B cell (primary cell): ENCODE measurements around the gene LUC7L. TPM values are rescaled to one million over a fixed set of nuclear protein-coding genes. Genes with fewer than 3 reads are reported as not detected.

Experiments used
- ATAC-seq: fragments of 200-7000 bp; cut with Tn5 transposase; one replicate; pipeline ENCODE4 v1.10.0; 2021; ENCODE audit warnings: low read depth, mild to moderate bottlenecking, moderate number of reproducible peaks, moderate library complexity
- CTCF ChIA-PET: fragments of 350-600 bp; sonication (Branson Sonifier 250); formaldehyde crosslinking; loops from one replicate; lab custom pipeline; 2021; ENCODE audit warnings: antibody characterized with exemption, inconsistent platforms; lab: Charles Lee
- POLR2A ChIA-PET: fragments of 350-600 bp; sonication (Branson Sonifier 250); formaldehyde crosslinking; loops from one replicate; lab custom pipeline; 2021; ENCODE audit warnings: antibody characterized with exemption; lab: Charles Lee
- DNase-seq: peaks from one replicate; pipeline ENCODE4 v3.0.0; 2013
- H2AFZ ChIP-seq: 2 replicates; pipeline ENCODE4 v1.6.1; 2012; ENCODE audit warnings: mild to moderate bottlenecking, low read depth, low read length; ENCODE audit not compliant: insufficient read depth, poor library complexity, severe bottlenecking
- H3K27ac ChIP-seq, 2 donors: 1 replicate in 1 of 2; 2 replicates in 1 of 2; pipeline ENCODE4 v1.5.1; 2012 to 2013; ENCODE audit warnings: low read length in 2 of 2, mild to moderate bottlenecking in 2 of 2, moderate library complexity in 1 of 2
- H3K27me3 ChIP-seq, 4 experiments: fragments of 200-600 bp in 1 of 4; sonication (generic) in 1 of 4; replicated peaks in 1 of 4; 1 replicate in 2 of 4; 2 replicates in 2 of 4; pipeline versions ENCODE4 v1.6.1 to v1.7.0; 2013 to 2016; ENCODE audit warnings: low read length in 3 of 4, mild to moderate bottlenecking in 2 of 4, mixed read lengths in 1 of 4, moderate library complexity in 1 of 4; ENCODE audit not compliant: insufficient read depth in 4 of 4, control insufficient read depth in 3 of 4; ENCODE audit errors: control extremely low read depth in 1 of 4
- H3K36me3 ChIP-seq, 2 experiments: replicated peaks in 1 of 2; 1 replicate in 1 of 2; 2 replicates in 1 of 2; pipeline versions ENCODE4 v1.6.1 to v1.7.1; 2013; ENCODE audit warnings: low read length in 1 of 2; ENCODE audit not compliant: insufficient read depth in 2 of 2, control insufficient read depth in 1 of 2; ENCODE audit errors: control extremely low read depth in 1 of 2, extremely low read depth in 1 of 2
- H3K4me1 ChIP-seq, 2 donors: fragments of 200-600 bp in 1 of 2; sonication (generic) in 1 of 2; 1 replicate in 1 of 2; 2 replicates in 1 of 2; pipeline versions ENCODE4 v1.5.1 to v1.6.1; 2013 to 2017; ENCODE audit warnings: low read length in 2 of 2; ENCODE audit not compliant: control insufficient read depth in 2 of 2, insufficient read depth in 2 of 2
- H3K4me2 ChIP-seq: replicated peaks from 2 replicates; pipeline ENCODE3; 2012; ENCODE audit warnings: mild to moderate bottlenecking, low read depth, low read length; ENCODE audit not compliant: poor library complexity, severe bottlenecking
- H3K4me3 ChIP-seq, 5 experiments: fragments of 200-600 bp in 1 of 5; sonication (generic) in 1 of 5; 1 replicate in 3 of 5; 2 replicates in 2 of 5; pipeline versions ENCODE4 v1.5.1 to v1.7.0; 2011 to 2016; ENCODE audit warnings: low read length in 4 of 5, mild to moderate bottlenecking in 4 of 5, low read depth in 2 of 5, control low read depth in 1 of 5, moderate library complexity in 1 of 5; ENCODE audit not compliant: insufficient read depth in 1 of 5; ENCODE audit errors: control extremely low read depth in 1 of 5, extremely low read depth in 1 of 5
- H3K79me2 ChIP-seq: fragments of 200-600 bp; sonication (generic); one replicate; pipeline ENCODE4 v1.6.0; 2016; ENCODE audit warnings: low read length; ENCODE audit not compliant: control insufficient read depth, insufficient read depth
- H3K9ac ChIP-seq: fragments of 200-600 bp; sonication (generic); 2 replicates; pipeline ENCODE4 v1.6.1; 2017; ENCODE audit warnings: mild to moderate bottlenecking, low read length, moderate library complexity
- H3K9me3 ChIP-seq, 3 donors: one replicate each; pipeline versions ENCODE4 v1.6.1 to v1.7.1; 2013; ENCODE audit warnings: low read length in 2 of 3; ENCODE audit not compliant: control insufficient read depth in 2 of 3, insufficient read depth in 1 of 3; ENCODE audit errors: control extremely low read depth in 1 of 3
- H4K20me1 ChIP-seq: 2 replicates; pipeline ENCODE4 v1.6.0; 2012; ENCODE audit warnings: mild to moderate bottlenecking, low read length; ENCODE audit not compliant: insufficient read depth, control insufficient read depth, poor library complexity, severe bottlenecking
- H3K27ac Mint-ChIP-seq: one replicate; pipeline ENCODE4 v1.8.0; 2021; ENCODE audit warnings: mixed read lengths
- H3K27me3 Mint-ChIP-seq: one replicate; pipeline ENCODE4 v1.8.0; 2021; ENCODE audit warnings: mixed read lengths
- H3K4me1 Mint-ChIP-seq: one replicate; pipeline ENCODE4 v1.8.0; 2021; ENCODE audit warnings: mixed read lengths
- H3K4me3 Mint-ChIP-seq: one replicate; pipeline ENCODE4 v1.8.0; 2021; ENCODE audit warnings: mixed read lengths
- H3K9me3 Mint-ChIP-seq: one replicate; pipeline ENCODE4 v1.8.0; 2022; ENCODE audit warnings: mixed read lengths; ENCODE audit not compliant: insufficient read depth
- EZH2 ChIP-seq: IDR thresholded peaks from 2 replicates; pipeline ENCODE4 v1.6.1; 2012; ENCODE audit warnings: borderline replicate concordance, low read depth, mild to moderate bottlenecking, moderate library complexity, low read length; ENCODE audit not compliant: insufficient read depth, poor library complexity, severe bottlenecking
- WGBS: methylation state at CpG from one replicate; pipeline ENCODE4 v1.1.5; 2013; ENCODE audit warnings: missing lambda C conversion rate; ENCODE audit not compliant: insufficient coverage; 5-methylcytosine and 5-hydroxymethylcytosine counted together
- intact Hi-C: fragments of 100-400 bp; cut with micrococcal nuclease; formaldehyde crosslinking; loops from one replicate; pipeline ENCODE4 v1.10.0; 2022
- polyA plus RNA-seq: library from polyadenylated mRNA; depleted of rRNA; stranded (reverse); fragments of >200 nt; gene quantifications from 2 replicates; pipeline ENCODE4 v1.2.3, GENCODE V29; 2012
- total RNA-seq, 2 donors: library from RNA; stranded (reverse); fragments of 120-200 nt in 1 of 2; gene quantifications; 1 replicate in 1 of 2; 2 replicates in 1 of 2; pipeline versions ENCODE4 v1.2.3 to v1.2.4, GENCODE V29; 2013 to 2022
- TF ChIP-seq, protein P1 (sequence below): fragments of 200-600 bp; IDR thresholded peaks from one replicate; pipeline ENCODE4 v1.8.0; 2022; ENCODE audit warnings: antibody characterized with exemption, mild to moderate bottlenecking

The LUC7L gene
- total and polyA plus RNA-seq, 2 donors (not counting 1 experiment from before 2014, with no cell fraction given), result 148 to 181 TPM

DNA sequence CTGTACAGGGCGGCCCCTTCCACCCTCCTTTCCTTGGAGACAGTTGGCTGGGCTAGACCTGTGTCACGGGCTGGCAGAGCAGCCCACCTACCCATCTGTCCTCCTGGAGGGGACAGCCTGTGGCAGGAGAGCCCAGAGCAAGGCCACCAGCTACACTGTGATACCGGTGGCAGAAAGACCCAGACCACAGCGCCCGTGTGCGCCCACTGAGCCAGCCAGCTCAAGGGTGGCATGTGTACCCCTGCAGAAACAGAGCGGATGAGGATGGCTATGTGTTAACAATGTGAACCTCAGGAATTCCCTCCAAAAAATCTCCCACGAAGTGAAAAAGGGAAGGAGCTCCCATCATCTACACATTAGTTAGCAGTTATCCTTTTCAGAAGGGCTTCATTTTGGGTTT is 41.9 kb downstream of the LUC7L start:
- CTCF ChIA-PET, result no interaction called here
- WGBS, result over 99% methylated on average over 7 of the region's 8 CpGs
- no peak overlapping the region for H3K27ac Mint-ChIP-seq
- no peaks in the 10 kb centered on the region for H3K9me3 Mint-ChIP-seq
- TF ChIP-seq, protein P1, sequence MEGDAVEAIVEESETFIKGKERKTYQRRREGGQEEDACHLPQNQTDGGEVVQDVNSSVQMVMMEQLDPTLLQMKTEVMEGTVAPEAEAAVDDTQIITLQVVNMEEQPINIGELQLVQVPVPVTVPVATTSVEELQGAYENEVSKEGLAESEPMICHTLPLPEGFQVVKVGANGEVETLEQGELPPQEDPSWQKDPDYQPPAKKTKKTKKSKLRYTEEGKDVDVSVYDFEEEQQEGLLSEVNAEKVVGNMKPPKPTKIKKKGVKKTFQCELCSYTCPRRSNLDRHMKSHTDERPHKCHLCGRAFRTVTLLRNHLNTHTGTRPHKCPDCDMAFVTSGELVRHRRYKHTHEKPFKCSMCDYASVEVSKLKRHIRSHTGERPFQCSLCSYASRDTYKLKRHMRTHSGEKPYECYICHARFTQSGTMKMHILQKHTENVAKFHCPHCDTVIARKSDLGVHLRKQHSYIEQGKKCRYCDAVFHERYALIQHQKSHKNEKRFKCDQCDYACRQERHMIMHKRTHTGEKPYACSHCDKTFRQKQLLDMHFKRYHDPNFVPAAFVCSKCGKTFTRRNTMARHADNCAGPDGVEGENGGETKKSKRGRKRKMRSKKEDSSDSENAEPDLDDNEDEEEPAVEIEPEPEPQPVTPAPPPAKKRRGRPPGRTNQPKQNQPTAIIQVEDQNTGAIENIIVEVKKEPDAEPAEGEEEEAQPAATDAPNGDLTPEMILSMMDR, result no peak
- TF ChIP-seq EZH2, result no peak
- H3K27me3 ChIP-seq, result no peaks in the 10 kb centered on the region
- intact Hi-C loops, result no loop called here
- no peaks in the 10 kb centered on the region for H3K4me1 ChIP-seq
- H3K79me2 ChIP-seq, result peaks cover 4% of the 10 kb centered on the region
- no peak overlapping the region for H3K4me3 Mint-ChIP-seq
- no peak for DNase-seq
- POLR2A ChIA-PET, result no interaction called here
- no peaks in the 10 kb centered on the region for H3K9me3 ChIP-seq
- no peaks in the 10 kb centered on the region for H3K27me3 Mint-ChIP-seq
- no peak overlapping the region for H3K4me2 ChIP-seq
- H3K4me1 Mint-ChIP-seq, result no peaks in the 10 kb centered on the region
- H3K27ac ChIP-seq, result no peak overlapping the region
- no peak for ATAC-seq
- H3K4me3 ChIP-seq, result no peak overlapping the region
- H3K9ac ChIP-seq, result no peak overlapping the region
- peaks cover 15 to 45% of the 10 kb centered on the region in 2 experiments for H3K36me3 ChIP-seq
- no peak overlapping the region for H2AFZ ChIP-seq
- H4K20me1 ChIP-seq, result peaks cover 8% of the 10 kb centered on the region

DNA sequence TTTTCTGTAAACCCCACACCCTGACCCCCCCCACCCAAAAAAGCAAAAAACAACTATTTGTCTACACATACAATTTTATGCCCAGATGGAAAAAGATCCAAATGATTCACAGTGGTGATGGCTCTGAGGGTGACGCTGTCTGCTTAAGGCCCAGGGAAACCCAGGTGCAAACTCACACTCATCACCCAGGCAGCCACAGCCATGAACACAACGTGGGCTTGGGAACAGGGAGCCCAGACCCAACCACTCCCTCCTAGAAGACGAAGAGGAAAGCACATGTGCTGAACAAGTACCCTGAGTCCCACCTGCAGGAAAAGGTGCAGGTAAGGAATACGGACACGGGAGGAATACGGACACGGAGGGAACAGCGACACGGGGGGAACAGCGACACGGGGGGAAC is 43.6 kb downstream of the LUC7L start:
- H3K27ac Mint-ChIP-seq, result no peak overlapping the region
- peaks cover 0 to 5% (median 0%) of the 10 kb centered on the region in 4 experiments for H3K27me3 ChIP-seq
- ATAC-seq (no peak), DNase-seq (peak; percentile 10)
- CTCF ChIA-PET, result no interaction called here
- no peaks in the 10 kb centered on the region for H3K79me2 ChIP-seq
- peaks cover 2% of the 10 kb centered on the region for H3K4me1 Mint-ChIP-seq
- no peak overlapping the region for H2AFZ ChIP-seq
- intact Hi-C loops, result no loop called here
- no peak overlapping the region for H3K27ac ChIP-seq
- H4K20me1 ChIP-seq, result no peaks in the 10 kb centered on the region
- no peak overlapping the region for H3K9ac ChIP-seq
- 92% methylated on average over 3 of the region's 11 CpGs for WGBS
- peaks cover 10 to 30% of the 10 kb centered on the region in 2 experiments for H3K36me3 ChIP-seq
- no peaks in the 10 kb centered on the region for H3K9me3 ChIP-seq
- POLR2A ChIA-PET, result no interaction called here
- TF ChIP-seq EZH2, result no peak
- TF ChIP-seq, protein P1, result no peak
- H3K4me3 Mint-ChIP-seq, result no peak overlapping the region
- H3K27me3 Mint-ChIP-seq, result no peaks in the 10 kb centered on the region
- H3K4me1 ChIP-seq, result peaks cover 5 to 8% of the 10 kb centered on the region in 2 donors
- no peak overlapping the region for H3K4me2 ChIP-seq
- no peak overlapping the region for H3K4me3 ChIP-seq
- H3K9me3 Mint-ChIP-seq, result no peaks in the 10 kb centered on the region
